H1 (cell line): ENCODE results near the gene TSPAN5. TPM values are rescaled to one million over a fixed set of nuclear protein-coding genes. Genes with fewer than 3 reads are reported as not detected.

Experiments used
- CTCF ChIA-PET: fragments of 300-600 bp; sonication (Branson Sonifier 250); formaldehyde crosslinking; loops from one replicate; lab custom pipeline; 2021; ENCODE audit not compliant: partially characterized antibody; lab: Charles Lee
- POLR2A ChIA-PET: fragments of 300-600 bp; sonication (Branson Sonifier 250); formaldehyde crosslinking; loops from one replicate; lab custom pipeline; 2021; ENCODE audit warnings: inconsistent platforms; ENCODE audit not compliant: partially characterized antibody; lab: Charles Lee
- DNase-seq, 2 experiments: peaks; one replicate each; pipeline versions ENCODE4 v3.0.0 to v3.0.0-alpha.2; 2010 to 2022; ENCODE audit warnings: low spot score in 2 of 2, low read depth in 1 of 2, mixed read lengths in 1 of 2
- FAIRE-seq: peaks from 2 replicates; lab custom pipeline; 2011; peaks lifted over from hg19 to GRCh38; lab: Jason Lieb, UNC
- H2AFZ ChIP-seq: 2 replicates; pipeline ENCODE4 v1.8.1; 2012; ENCODE audit warnings: low read length, inconsistent platforms
- H2AK5ac ChIP-seq: 2 replicates; pipeline ENCODE4 v1.6.1; 2013; ENCODE audit warnings: low read depth, low read length
- H2BK120ac ChIP-seq: replicated peaks from 2 replicates; pipeline ENCODE3; 2013; ENCODE audit warnings: low read depth, low read length, inconsistent platforms
- H2BK12ac ChIP-seq: 2 replicates; pipeline ENCODE4 v1.6.1; 2013; ENCODE audit warnings: low read depth, low read length
- H2BK15ac ChIP-seq: 2 replicates; pipeline ENCODE4 v1.6.1; 2013; ENCODE audit warnings: low read length
- H2BK20ac ChIP-seq: 2 replicates; pipeline ENCODE4 v1.6.1; 2013; ENCODE audit warnings: low read length
- H2BK5ac ChIP-seq: 2 replicates; pipeline ENCODE4 v1.6.1; 2013; ENCODE audit warnings: low read depth, low read length
- H3K14ac ChIP-seq: 2 replicates; pipeline ENCODE4 v1.6.1; 2013; ENCODE audit warnings: inconsistent platforms; ENCODE audit not compliant: insufficient read length
- H3K18ac ChIP-seq: 2 replicates; pipeline ENCODE4 v1.6.1; 2013; ENCODE audit warnings: low read length; ENCODE audit errors: extremely low read depth
- H3K23ac ChIP-seq: 2 replicates; pipeline ENCODE4 v1.6.1; 2013; ENCODE audit warnings: inconsistent platforms; ENCODE audit not compliant: insufficient read length
- H3K23me2 ChIP-seq: 2 replicates; pipeline ENCODE4 v1.6.1; 2013; ENCODE audit warnings: low read depth, low read length
- H3K27ac ChIP-seq: 2 replicates; pipeline ENCODE4 v1.6.1; 2011; ENCODE audit warnings: low read depth, low read length, inconsistent platforms
- H3K27me3 ChIP-seq, 4 experiments: replicated peaks in 1 of 4; 1 replicate in 1 of 4; 2 replicates in 3 of 4; pipeline versions ENCODE4 v1.6.1 to v1.8.1; 2011 to 2013; ENCODE audit warnings: low read length in 3 of 4, mild to moderate bottlenecking in 3 of 4, inconsistent platforms in 2 of 4, mixed read lengths in 2 of 4, moderate library complexity in 1 of 4; ENCODE audit not compliant: control insufficient read depth in 3 of 4, insufficient read depth in 3 of 4; ENCODE audit errors: extremely low read depth in 1 of 4
- H3K36me3 ChIP-seq, 4 experiments: 2 replicates each; pipeline versions ENCODE4 v1.6.1 to v1.8.1; 2011 to 2013; ENCODE audit warnings: mild to moderate bottlenecking in 4 of 4, low read length in 3 of 4, moderate library complexity in 2 of 4, control low read depth in 1 of 4, inconsistent platforms in 1 of 4; ENCODE audit not compliant: insufficient read depth in 4 of 4, control insufficient read depth in 2 of 4
- H3K4ac ChIP-seq: replicated peaks from 2 replicates; pipeline ENCODE3; 2013; ENCODE audit warnings: low read length, low read depth, mixed read lengths, inconsistent platforms; ENCODE audit not compliant: insufficient read length
- H3K4me1 ChIP-seq, 4 experiments: replicated peaks in 1 of 4; 1 replicate in 1 of 4; 2 replicates in 3 of 4; pipeline versions ENCODE4 v1.6.1 to v1.8.1; 2011 to 2013; ENCODE audit warnings: low read length in 3 of 4, inconsistent platforms in 2 of 4, mixed read lengths in 1 of 4; ENCODE audit not compliant: insufficient read depth in 4 of 4, control insufficient read depth in 3 of 4
- H3K4me2 ChIP-seq, 2 experiments: 2 replicates each; pipeline versions ENCODE4 v1.6.1 to v1.8.1; 2011 to 2013; ENCODE audit warnings: low read depth in 2 of 2, low read length in 2 of 2, control low read depth in 1 of 2, inconsistent platforms in 1 of 2, mild to moderate bottlenecking in 1 of 2; ENCODE audit not compliant: insufficient read depth in 1 of 2
- H3K4me3 ChIP-seq, 4 experiments: fragments of 200-600, 300-600 bp in 1 of 4; sonication (generic), shearing (Covaris generic), sonication (Bioruptor Twin) in 1 of 4; 2 replicates each; pipeline versions ENCODE4 v1.5.1 to v1.8.1; 2011 to 2016; ENCODE audit warnings: low read length in 4 of 4, low read depth in 3 of 4, control low read depth in 2 of 4, inconsistent platforms in 2 of 4, mild to moderate bottlenecking in 2 of 4, mixed read lengths in 1 of 4, moderate library complexity in 1 of 4; ENCODE audit not compliant: insufficient read depth in 2 of 4; ENCODE audit errors: extremely low read depth in 1 of 4
- H3K56ac ChIP-seq: replicated peaks from 2 replicates; pipeline ENCODE3; 2013; ENCODE audit warnings: low read depth, mild to moderate bottlenecking, mixed read lengths, low read length, inconsistent platforms; ENCODE audit not compliant: insufficient read length
- H3K79me1 ChIP-seq: 2 replicates; pipeline ENCODE4 v1.6.1; 2013; ENCODE audit warnings: low read depth, low read length, control low read depth
- H3K79me2 ChIP-seq, 2 experiments: 2 replicates each; pipeline versions ENCODE4 v1.6.1 to v1.8.1; 2012 to 2013; ENCODE audit warnings: low read length in 2 of 2, mild to moderate bottlenecking in 2 of 2, inconsistent platforms in 1 of 2; ENCODE audit not compliant: insufficient read depth in 2 of 2, control insufficient read depth in 1 of 2
- H3K9ac ChIP-seq, 4 experiments: replicated peaks in 1 of 4; 1 replicate in 1 of 4; 2 replicates in 3 of 4; pipeline versions ENCODE4 v1.6.1 to v1.8.1; 2011 to 2013; ENCODE audit warnings: low read depth in 3 of 4, low read length in 3 of 4, control low read depth in 2 of 4, mild to moderate bottlenecking in 2 of 4, moderate library complexity in 2 of 4, inconsistent platforms in 1 of 4; ENCODE audit errors: extremely low read depth in 1 of 4
- H3K9me3 ChIP-seq, 2 experiments: 2 replicates each; pipeline versions ENCODE4 v1.6.1 to v1.8.1; 2012 to 2013; ENCODE audit warnings: mild to moderate bottlenecking in 2 of 2, moderate library complexity in 2 of 2, control low read depth in 1 of 2, inconsistent platforms in 1 of 2, low read depth in 1 of 2, low read length in 1 of 2, mixed read lengths in 1 of 2; ENCODE audit not compliant: insufficient read depth in 2 of 2
- H4K20me1 ChIP-seq, 2 experiments: replicated peaks in 1 of 2; 2 replicates each; pipeline versions ENCODE3 to v1.8.1; 2011 to 2013; ENCODE audit warnings: inconsistent platforms in 2 of 2, low read length in 2 of 2, mild to moderate bottlenecking in 1 of 2; ENCODE audit not compliant: insufficient read depth in 2 of 2, control insufficient read depth in 1 of 2
- H4K5ac ChIP-seq: 2 replicates; pipeline ENCODE4 v1.6.1; 2013; ENCODE audit warnings: low read length, low read depth, mixed read lengths, inconsistent platforms; ENCODE audit not compliant: insufficient read length
- H4K8ac ChIP-seq: 2 replicates; pipeline ENCODE4 v1.8.0; 2013; ENCODE audit warnings: mild to moderate bottlenecking, moderate library complexity, low read length, inconsistent platforms; ENCODE audit not compliant: insufficient read depth; ENCODE audit errors: extremely low read depth
- H4K91ac ChIP-seq: replicated peaks from 2 replicates; pipeline ENCODE3; 2013; ENCODE audit warnings: low read length, mixed read lengths, inconsistent platforms; ENCODE audit not compliant: insufficient read length
- CHD2 ChIP-seq: IDR thresholded peaks from 2 replicates; pipeline ENCODE4 v1.6.1; 2012; ENCODE audit warnings: low read length, improper control_type of control experiment
- FOSL1 ChIP-seq: IDR thresholded peaks from 2 replicates; pipeline ENCODE4 v1.6.1; 2011; ENCODE audit warnings: mild to moderate bottlenecking, low read depth, low read length, moderate library complexity; ENCODE audit not compliant: insufficient read depth
- KDM5A ChIP-seq: fragments of 200-600 bp; IDR thresholded peaks from 2 replicates; pipeline ENCODE4 v1.7.1; 2012; ENCODE audit warnings: mild to moderate bottlenecking, low read length, inconsistent platforms, mixed read lengths
- POLR2AphosphoS5 ChIP-seq: IDR thresholded peaks from 2 replicates; pipeline ENCODE4 v1.6.1; 2011; ENCODE audit warnings: low read depth, low read length
- POU5F1 ChIP-seq: IDR thresholded peaks from 2 replicates; pipeline ENCODE4 v1.6.1; 2011; ENCODE audit warnings: low read depth, mild to moderate bottlenecking, low read length, moderate library complexity
- RAD21 ChIP-seq, 2 experiments: IDR thresholded peaks in 1 of 2; conservative IDR thresholded peaks in 1 of 2; 2 replicates each; pipeline ENCODE4 v1.6.1; 2011; ENCODE audit warnings: low read depth in 2 of 2, low read length in 2 of 2, improper control_type of control experiment in 1 of 2, inconsistent platforms in 1 of 2, mild to moderate bottlenecking in 1 of 2, moderate library complexity in 1 of 2
- SIN3A ChIP-seq, 2 experiments: IDR thresholded peaks in 1 of 2; conservative IDR thresholded peaks in 1 of 2; 2 replicates each; pipeline ENCODE4 v1.6.1; 2011 to 2012; ENCODE audit warnings: low read length in 2 of 2, improper control_type of control experiment in 1 of 2, low read depth in 1 of 2, mild to moderate bottlenecking in 1 of 2
- SIRT6 ChIP-seq: IDR thresholded peaks from one replicate; pipeline ENCODE4 v1.7.1; 2012; ENCODE audit warnings: low read length, inconsistent platforms
- SP2 ChIP-seq: IDR thresholded peaks from 2 replicates; pipeline ENCODE4 v1.6.1; 2012; ENCODE audit warnings: mild to moderate bottlenecking, low read length, inconsistent platforms
- TBP ChIP-seq: IDR thresholded peaks from 2 replicates; pipeline ENCODE4 v1.6.1; 2011; ENCODE audit warnings: low read depth, low read length, improper control_type of control experiment
- ZNF274 ChIP-seq: IDR thresholded peaks from 2 replicates; pipeline ENCODE4 v1.7.0; 2012; ENCODE audit warnings: low read length, borderline replicate concordance; ENCODE audit errors: extremely low read depth
- WGBS, 2 experiments: shearing (Covaris generic) in 1 of 2; methylation state at CpG; one replicate each; pipeline versions ENCODE4 v1.1.6 to v1.1.7; 2013 to 2015; ENCODE audit warnings: low lambda C conversion rate in 2 of 2, mixed read lengths in 2 of 2, inconsistent platforms in 1 of 2, low coverage in 1 of 2, missing lambda C conversion rate in 1 of 2; ENCODE audit not compliant: insufficient replicate concordance in 2 of 2, insufficient coverage in 1 of 2, insufficient read length in 1 of 2; ENCODE audit errors: extremely low coverage in 1 of 2, missing lambda C conversion rate in 1 of 2; 5-methylcytosine and 5-hydroxymethylcytosine counted together
- polyA plus RNA-seq, 7 experiments: library from polyadenylated mRNA; depleted of rRNA in 3 of 7; stranded (reverse) in 5 of 7; unstranded in 2 of 7; fragments of >200 nt in 5 of 7; fragments of 200-250 nt in 2 of 7; gene quantifications; 1 replicate in 5 of 7; 2 replicates in 1 of 7; 4 replicates in 1 of 7; pipeline versions ENCODE4 v1.2.1 to v1.2.3, GENCODE V29; 2011 to 2013; ENCODE audit warnings: missing spikeins in 2 of 7, mixed read lengths in 2 of 7
- total RNA-seq: library from RNA; stranded (reverse); fragmentation: NEBNext Ultra II Directional; extraction: Animal tissue kit (Norgen Biotek cat#: 25700); gene quantifications from 2 replicates; pipeline ENCODE4 v1.2.1, GENCODE V29; 2021
- TF ChIP-seq, protein P1 (sequence below), 3 experiments: IDR thresholded peaks; 1 replicate in 2 of 3; 2 replicates in 1 of 3; pipeline versions ENCODE4 v1.5.1 to v1.6.1; 2011; ENCODE audit warnings: low read length in 3 of 3, mild to moderate bottlenecking in 3 of 3, inconsistent platforms in 2 of 3, low read depth in 1 of 3, moderate library complexity in 1 of 3; ENCODE audit not compliant: insufficient read depth in 1 of 3; ENCODE audit errors: control extremely low read depth in 1 of 3

TSPAN5 gene
- total and polyA plus RNA-seq, 2 of the 8 experiments (the other 6 are each of a cell fraction or from before 2014, with no cell fraction given), result 17.6 to 21.2 TPM

DNA sequence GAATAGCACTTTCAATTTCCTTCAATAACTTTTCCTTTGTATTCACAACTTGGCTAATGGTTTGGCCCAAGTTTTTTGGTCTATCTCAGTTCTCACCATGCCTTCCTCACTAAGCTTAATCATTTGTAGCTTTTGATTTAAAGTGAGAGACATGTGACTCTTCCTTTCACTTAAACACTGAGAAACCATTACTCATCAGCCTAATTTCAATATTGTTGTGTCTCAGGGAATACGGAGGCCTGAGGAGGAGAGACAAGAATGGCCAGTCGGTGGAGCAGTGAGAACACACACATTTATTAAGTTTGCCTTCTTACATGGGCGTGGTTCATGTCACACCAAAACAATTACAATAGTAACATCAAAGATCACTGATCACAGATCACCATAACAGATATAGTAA, 56.7 kb downstream of the TSPAN5 start:
- no peak overlapping the region for H2AFZ ChIP-seq
- no peak overlapping the region for H2BK15ac ChIP-seq
- H2BK12ac ChIP-seq, result no peak overlapping the region
- no peak overlapping the region for H2BK5ac ChIP-seq
- no peak overlapping the region for H4K8ac ChIP-seq
- WGBS, 2 experiments, result 87% methylated on average over 3 of the region's 3 CpGs; no CpG with 5 or more reads in 1 of the 2 experiments
- no peak overlapping the region for H2BK120ac ChIP-seq
- H3K14ac ChIP-seq, result no peak overlapping the region
- H3K56ac ChIP-seq, result no peak overlapping the region
- peaks cover 0 to 7% (median 4%) of the 10 kb centered on the region in 4 experiments; a peak in 3 of 7 replicates for H3K4me1 ChIP-seq
- ChIA-PET CTCF (no interaction called here), POLR2A (interaction anchor here (1.0 kb wide), 1 partner anchor 8 kb away, joined by 3 read pairs; no protein-coding TSS in a partner anchor)
- no peak overlapping the region for H4K91ac ChIP-seq
- no peak overlapping the region for H3K18ac ChIP-seq
- no peaks in the 10 kb centered on the region; the same call in none of the 2 replicates for H3K79me1 ChIP-seq
- H3K27ac ChIP-seq, result no peak overlapping the region
- H3K9me3 ChIP-seq, result peaks cover 6 to 14% of the 10 kb centered on the region in 2 experiments; a peak in 3 of 4 replicates
- H3K27me3 ChIP-seq, result no peaks in the 10 kb centered on the region; a peak in 1 of 7 replicates
- no peak overlapping the region for H2BK20ac ChIP-seq
- peaks cover 0 to 18% of the 10 kb centered on the region in 2 experiments; a peak in 2 of 4 replicates for H3K79me2 ChIP-seq
- H3K4me2 ChIP-seq, result no peak overlapping the region
- FAIRE-seq (no peak), DNase-seq (no peak)
- H2AK5ac ChIP-seq, result no peak overlapping the region
- no peak overlapping the region for H4K5ac ChIP-seq
- H3K4ac ChIP-seq, result no peak overlapping the region
- H3K36me3 ChIP-seq, result no peaks in the 10 kb centered on the region; a peak in 2 of 8 replicates
- no peak overlapping the region for H3K9ac ChIP-seq
- no peak overlapping the region for H3K23ac ChIP-seq
- no peaks in the 10 kb centered on the region for H4K20me1 ChIP-seq
- H3K4me3 ChIP-seq, result no peak overlapping the region
- no peaks in the 10 kb centered on the region for H3K23me2 ChIP-seq
- TF ChIP-seq SP2 (no peak), SIN3A (conservative IDR thresholded peaks at IDR 0.05 in 1 of 2, IDR thresholded peaks at IDR 0.05 in 1 of 2; ENCODE audit: low read depth in 1 of 2, low read length in 2 of 2) (no peak), TBP (no peak), RAD21 (IDR thresholded peaks at IDR 0.05 in 1 of 2, conservative IDR thresholded peaks at IDR 0.05 in 1 of 2; ENCODE audit: low read depth in 2 of 2, low read length in 2 of 2) (no peak), CHD2 (no peak), ZNF274 (no peak), FOSL1 (no peak), KDM5A (no peak), SIRT6 (no peak), POLR2AphosphoS5 (no peak), POU5F1 (no peak)
- TF ChIP-seq, protein P1, sequence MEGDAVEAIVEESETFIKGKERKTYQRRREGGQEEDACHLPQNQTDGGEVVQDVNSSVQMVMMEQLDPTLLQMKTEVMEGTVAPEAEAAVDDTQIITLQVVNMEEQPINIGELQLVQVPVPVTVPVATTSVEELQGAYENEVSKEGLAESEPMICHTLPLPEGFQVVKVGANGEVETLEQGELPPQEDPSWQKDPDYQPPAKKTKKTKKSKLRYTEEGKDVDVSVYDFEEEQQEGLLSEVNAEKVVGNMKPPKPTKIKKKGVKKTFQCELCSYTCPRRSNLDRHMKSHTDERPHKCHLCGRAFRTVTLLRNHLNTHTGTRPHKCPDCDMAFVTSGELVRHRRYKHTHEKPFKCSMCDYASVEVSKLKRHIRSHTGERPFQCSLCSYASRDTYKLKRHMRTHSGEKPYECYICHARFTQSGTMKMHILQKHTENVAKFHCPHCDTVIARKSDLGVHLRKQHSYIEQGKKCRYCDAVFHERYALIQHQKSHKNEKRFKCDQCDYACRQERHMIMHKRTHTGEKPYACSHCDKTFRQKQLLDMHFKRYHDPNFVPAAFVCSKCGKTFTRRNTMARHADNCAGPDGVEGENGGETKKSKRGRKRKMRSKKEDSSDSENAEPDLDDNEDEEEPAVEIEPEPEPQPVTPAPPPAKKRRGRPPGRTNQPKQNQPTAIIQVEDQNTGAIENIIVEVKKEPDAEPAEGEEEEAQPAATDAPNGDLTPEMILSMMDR (IDR thresholded peaks at IDR 0.05; ENCODE audit: control extremely low read depth in 1 of 3, insufficient read depth in 1 of 3, low read depth in 1 of 3, low read length in 3 of 3), result no peak
